Measurements from ENCODE around the gene MMP20. TPM values are rescaled to one million over a fixed set of nuclear protein-coding genes. Genes with fewer than 3 reads are reported as not detected.

MMP20 gene
- not detected in 2 replicates for total RNA-seq
- long read RNA-seq: 0 reads

GRCh38 chr11:102625177-102625576, at the start of gene MMP20:
MMP20 (minus strand) TSS chr11:102625332; CDS start chr11:102625319, 13 bp downstream.
- no peak within 1 kb of the TSS for H3K27ac Mint-ChIP-seq (ENCODE audit: unreplicated experiment)
- TF ChIP-seq, protein P1, sequence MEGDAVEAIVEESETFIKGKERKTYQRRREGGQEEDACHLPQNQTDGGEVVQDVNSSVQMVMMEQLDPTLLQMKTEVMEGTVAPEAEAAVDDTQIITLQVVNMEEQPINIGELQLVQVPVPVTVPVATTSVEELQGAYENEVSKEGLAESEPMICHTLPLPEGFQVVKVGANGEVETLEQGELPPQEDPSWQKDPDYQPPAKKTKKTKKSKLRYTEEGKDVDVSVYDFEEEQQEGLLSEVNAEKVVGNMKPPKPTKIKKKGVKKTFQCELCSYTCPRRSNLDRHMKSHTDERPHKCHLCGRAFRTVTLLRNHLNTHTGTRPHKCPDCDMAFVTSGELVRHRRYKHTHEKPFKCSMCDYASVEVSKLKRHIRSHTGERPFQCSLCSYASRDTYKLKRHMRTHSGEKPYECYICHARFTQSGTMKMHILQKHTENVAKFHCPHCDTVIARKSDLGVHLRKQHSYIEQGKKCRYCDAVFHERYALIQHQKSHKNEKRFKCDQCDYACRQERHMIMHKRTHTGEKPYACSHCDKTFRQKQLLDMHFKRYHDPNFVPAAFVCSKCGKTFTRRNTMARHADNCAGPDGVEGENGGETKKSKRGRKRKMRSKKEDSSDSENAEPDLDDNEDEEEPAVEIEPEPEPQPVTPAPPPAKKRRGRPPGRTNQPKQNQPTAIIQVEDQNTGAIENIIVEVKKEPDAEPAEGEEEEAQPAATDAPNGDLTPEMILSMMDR (conservative IDR thresholded peaks at IDR 0.05): no peak
- H3K9me3 Mint-ChIP-seq: no peaks in the 10 kb centered on the region
- H3K36me3 Mint-ChIP-seq (ENCODE audit: low read depth): no peaks in the 10 kb centered on the region
- H3K4me1 Mint-ChIP-seq: no peaks in the 10 kb centered on the region
- H3K27me3 Mint-ChIP-seq (ENCODE audit: low read depth): no peaks in the 10 kb centered on the region
- no peak within 1 kb of the TSS for H3K4me3 Mint-ChIP-seq
- no peak for DNase-seq (ENCODE audit: low read depth, low spot score)

DNA sequence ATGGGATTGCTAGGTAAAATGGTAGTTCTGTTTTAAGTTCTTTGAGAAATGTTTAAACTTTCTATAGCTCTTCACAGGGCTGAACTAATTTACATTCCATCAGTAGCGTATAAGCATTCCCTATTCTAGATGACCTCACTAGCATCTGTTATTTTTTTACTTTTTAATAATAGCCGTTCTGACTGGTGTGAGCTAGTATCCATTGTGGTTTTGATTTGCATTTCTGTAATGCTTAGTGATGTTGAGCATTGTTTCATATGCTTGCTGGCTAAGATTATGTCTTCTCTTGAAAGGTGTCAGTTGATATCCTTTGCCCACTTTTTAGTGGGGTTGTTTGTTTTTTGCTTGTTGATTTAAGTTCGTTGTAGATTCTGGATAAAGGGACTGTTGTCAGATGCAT, 44.5 kb upstream of the MMP20 start:
- TF ChIP-seq, protein P1 (conservative IDR thresholded peaks at IDR 0.05): no peak
- no peaks in the 10 kb centered on the region for H3K4me1 Mint-ChIP-seq

GRCh38 chr11:102666331-102666957, 41.3 kb upstream of the MMP20 start:
- H3K27ac Mint-ChIP-seq (ENCODE audit: unreplicated experiment): no peak overlapping the region
- no peaks in the 10 kb centered on the region for H3K36me3 Mint-ChIP-seq (ENCODE audit: low read depth)
- no peak overlapping the region for H3K4me3 Mint-ChIP-seq
- TF ChIP-seq, protein P1 (conservative IDR thresholded peaks at IDR 0.05): peak; percentile 86
- no peaks in the 10 kb centered on the region for H3K9me3 Mint-ChIP-seq
- H3K27me3 Mint-ChIP-seq (ENCODE audit: low read depth): no peaks in the 10 kb centered on the region
- DNase-seq (ENCODE audit: low read depth, low spot score): peak; percentile 3
- H3K4me1 Mint-ChIP-seq: no peaks in the 10 kb centered on the region

More for the DNA sequence above, 44.5 kb upstream of the MMP20 start:
- no peaks in the 10 kb centered on the region for H3K9me3 Mint-ChIP-seq
- no peaks in the 10 kb centered on the region for H3K36me3 Mint-ChIP-seq (ENCODE audit: low read depth)
- no peak overlapping the region for H3K4me3 Mint-ChIP-seq
- H3K27me3 Mint-ChIP-seq (ENCODE audit: low read depth): no peaks in the 10 kb centered on the region
- H3K27ac Mint-ChIP-seq (ENCODE audit: unreplicated experiment): no peak overlapping the region
- DNase-seq (ENCODE audit: low read depth, low spot score): no peak

- H3K36me3 Mint-ChIP-seq (ENCODE audit: low read depth): no peaks in the 10 kb centered on the region
- H3K27ac Mint-ChIP-seq (ENCODE audit: unreplicated experiment): no peak overlapping the region
- no peak for DNase-seq (ENCODE audit: low read depth, low spot score)
- no peaks in the 10 kb centered on the region for H3K4me1 Mint-ChIP-seq
- no peaks in the 10 kb centered on the region for H3K27me3 Mint-ChIP-seq (ENCODE audit: low read depth)
- TF ChIP-seq, protein P1 (conservative IDR thresholded peaks at IDR 0.05): peak; percentile 28
- no peak overlapping the region for H3K4me3 Mint-ChIP-seq
- no peaks in the 10 kb centered on the region for H3K9me3 Mint-ChIP-seq
Observed at GRCh38 chr11:102664001-102664752, 39.0 kb upstream of the MMP20 start.

DNA sequence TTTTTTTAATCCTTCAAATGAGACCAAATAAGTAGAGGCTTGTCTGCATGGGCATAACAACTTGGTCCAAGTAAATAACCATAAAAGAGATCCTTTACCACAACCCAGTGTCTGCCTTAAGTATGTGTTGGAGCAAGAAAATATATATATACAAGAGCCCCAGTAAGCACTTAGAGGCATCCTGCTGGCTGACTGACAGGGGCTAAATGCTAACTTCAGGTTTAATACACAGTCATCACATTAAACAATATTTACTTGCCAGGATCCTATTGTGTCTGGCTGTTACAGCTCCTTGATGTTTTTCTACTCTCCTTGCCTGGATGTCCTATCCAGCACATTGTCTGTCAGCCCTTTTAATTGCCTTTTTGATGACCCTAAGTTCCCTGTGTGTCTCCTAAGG, 37.5 kb upstream of the MMP20 start:
- H3K36me3 Mint-ChIP-seq (ENCODE audit: low read depth): no peaks in the 10 kb centered on the region
- H3K4me1 Mint-ChIP-seq: no peaks in the 10 kb centered on the region
- no peak for DNase-seq (ENCODE audit: low read depth, low spot score)
- TF ChIP-seq, protein P1 (conservative IDR thresholded peaks at IDR 0.05): no peak
- H3K27me3 Mint-ChIP-seq (ENCODE audit: low read depth): no peaks in the 10 kb centered on the region
- H3K4me3 Mint-ChIP-seq: no peak overlapping the region
- H3K9me3 Mint-ChIP-seq: no peaks in the 10 kb centered on the region
- no peak overlapping the region for H3K27ac Mint-ChIP-seq (ENCODE audit: unreplicated experiment)

Data from neural crest cell (in vitro differentiated cells).